GM12892 (cell line): ENCODE data around the gene LAGE3.

ENCODE experiments used
- POLR2A ChIP-seq: IDR thresholded peaks from 2 replicates; pipeline ENCODE4 v1.6.1; 2011; ENCODE audit warnings: low read depth, low read length, control low read depth
- POLR2AphosphoS5 ChIP-seq: IDR thresholded peaks from 2 replicates; pipeline ENCODE4 v1.6.1; 2011; ENCODE audit warnings: low read depth, low read length, control low read depth
- TAF1 ChIP-seq: IDR thresholded peaks from 2 replicates; pipeline ENCODE4 v1.6.1; 2011; ENCODE audit warnings: low read depth, mild to moderate bottlenecking, control low read depth, low read length, borderline replicate concordance

DNA sequence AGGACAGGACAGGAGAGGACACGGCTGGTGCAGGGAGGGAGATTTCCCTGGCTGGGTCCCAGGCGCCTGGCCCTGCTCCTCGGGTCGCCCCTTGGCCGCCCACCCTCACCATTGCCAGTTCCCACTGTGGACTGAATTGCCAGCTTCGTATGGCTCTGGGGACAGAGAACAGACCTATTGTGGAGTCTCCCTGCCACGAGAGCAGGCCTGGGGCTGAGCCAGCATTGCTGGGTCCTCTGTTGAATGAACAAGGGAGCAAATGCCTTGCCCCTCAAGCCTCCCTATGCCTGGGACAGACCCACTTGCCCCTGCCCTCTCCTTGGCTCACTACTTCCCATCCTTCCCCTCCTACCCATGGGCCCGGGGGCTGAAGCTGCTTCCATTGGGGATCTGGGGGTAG lies 16.7 kb downstream of the LAGE3 start:
- TF ChIP-seq POLR2AphosphoS5 (no peak), POLR2A (no peak), TAF1 (no peak)
